Stimulated activated CD4-positive, alpha-beta T cell treated with anti-CD3 and anti-CD28 coated beads, Interleukin-4, amount 100 ng/mL, for 1 hour (primary cell): ENCODE results near the gene BLNK.

Experiments
- DNase-seq: peaks from one replicate; pipeline ENCODE4 v3.0.0-alpha.2; 2020

The BLNK gene

DNA sequence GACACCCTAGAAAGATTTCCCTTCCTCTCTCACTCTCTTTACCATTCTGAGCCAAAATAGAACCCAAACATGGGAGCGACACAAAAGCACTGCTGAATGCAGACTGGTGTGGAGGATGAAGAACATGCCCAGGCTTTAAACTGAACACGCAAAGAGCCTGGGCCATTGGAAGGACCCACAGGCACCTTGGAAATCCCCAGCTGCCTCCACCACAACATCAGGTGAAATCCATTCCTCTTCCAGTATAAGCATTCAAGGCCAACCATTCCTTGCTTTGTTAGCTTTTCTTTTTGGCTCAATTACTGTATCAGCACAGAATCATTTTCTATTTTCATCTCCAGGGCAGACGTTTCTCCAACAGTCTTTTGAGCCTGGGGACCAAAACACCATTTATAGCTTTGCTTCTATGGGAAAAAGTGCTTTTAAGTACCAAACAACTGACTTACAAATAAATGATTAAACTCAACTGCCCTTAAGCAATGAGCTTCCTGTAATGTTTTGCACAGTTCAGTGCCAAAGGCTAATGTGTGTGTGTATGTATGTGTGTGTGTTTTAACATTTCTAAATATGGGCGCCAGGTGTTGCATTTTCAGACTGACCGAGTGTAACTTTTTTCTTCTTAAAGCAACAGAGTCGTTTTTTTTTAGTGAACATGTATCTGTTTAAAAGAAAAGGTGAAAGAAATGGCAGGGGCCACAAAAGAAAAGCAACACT, 16.2 kb upstream of the BLNK start:
- no peak for DNase-seq

DNA sequence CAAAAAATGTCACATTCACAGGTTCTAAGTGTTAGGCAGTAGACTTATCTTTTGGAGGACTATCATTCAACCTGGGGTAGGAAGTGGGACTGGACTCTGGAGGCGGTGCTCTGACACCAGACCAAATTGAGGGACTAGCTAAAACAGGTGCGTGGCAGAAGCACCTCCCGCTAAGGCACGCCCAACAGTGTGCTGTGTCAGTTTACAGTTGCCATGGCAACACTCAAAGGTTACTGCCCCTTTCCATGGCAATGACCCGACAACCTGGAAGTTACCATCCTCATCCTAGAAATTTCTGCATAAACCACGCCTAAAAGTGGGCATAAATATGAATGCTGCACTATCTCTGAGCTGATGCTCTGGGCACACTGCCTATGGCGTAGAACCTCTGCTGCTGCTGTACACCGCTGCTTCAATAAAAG, 14.0 kb upstream of the BLNK start:
- no peak for DNase-seq

DNA sequence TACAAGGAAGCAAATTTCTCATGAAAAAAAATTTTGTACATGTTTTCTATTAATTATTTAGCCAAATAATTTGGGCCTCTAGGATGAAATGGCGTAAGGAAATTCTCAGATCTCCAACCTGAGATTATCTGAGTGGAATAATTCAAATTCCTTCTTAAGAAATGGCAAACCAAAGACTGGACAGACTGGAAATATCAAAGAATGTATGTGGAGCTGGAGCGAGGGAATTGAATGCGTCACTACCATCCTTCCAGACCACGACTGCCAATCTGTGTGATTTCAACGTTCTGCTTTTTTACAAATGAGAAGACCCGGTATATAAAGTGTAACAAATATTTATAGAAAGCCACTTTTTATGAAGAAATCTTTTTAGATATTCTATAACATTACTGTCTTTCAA, 12.4 kb upstream of the BLNK start:
- no peak for DNase-seq

DNA sequence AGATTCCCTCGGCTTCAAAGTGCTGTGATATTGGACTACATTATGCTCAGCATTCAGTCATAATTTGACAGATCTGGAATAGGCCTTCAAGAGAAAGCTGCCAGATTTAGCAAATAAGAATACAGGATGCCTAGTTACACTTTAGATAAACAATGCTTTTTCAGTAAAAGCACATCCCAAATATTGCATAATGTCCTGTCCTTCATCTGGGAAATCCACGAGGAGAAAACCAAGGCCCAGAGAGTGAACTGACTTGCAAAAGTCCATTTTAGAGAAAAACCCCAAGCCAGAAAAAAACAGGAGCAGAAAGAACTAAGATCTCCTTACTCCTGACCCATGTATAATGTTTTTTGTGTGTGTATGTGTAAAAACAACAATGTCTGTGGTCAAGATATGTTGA, 12.0 kb upstream of the BLNK start:
- no peak for DNase-seq

DNA sequence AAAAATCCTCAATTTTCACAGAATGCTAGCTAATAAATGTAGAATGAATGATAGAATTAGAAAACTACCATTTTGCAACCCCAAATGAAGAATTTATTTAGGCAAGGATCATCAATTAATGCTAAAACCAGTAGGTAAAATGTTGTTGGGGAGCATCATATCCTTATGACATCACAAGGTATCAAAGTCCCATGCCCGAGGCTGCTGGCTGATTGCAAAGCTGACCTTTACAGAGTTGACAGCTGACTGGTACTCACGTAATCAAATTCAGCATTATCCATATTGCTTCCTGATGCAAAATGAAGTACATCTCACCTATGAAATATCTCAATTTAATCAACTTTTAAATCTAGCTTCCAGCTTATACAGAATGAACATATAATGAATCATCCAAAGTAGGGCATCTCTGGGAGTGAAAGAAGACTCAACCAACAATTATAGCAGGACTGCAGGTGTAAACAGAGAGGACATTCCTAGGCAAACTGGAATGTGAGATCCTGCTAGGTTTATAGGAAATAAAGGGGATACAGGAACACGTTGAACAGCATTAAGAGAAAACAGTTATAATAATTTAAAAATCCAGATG, 10.2 kb upstream of the BLNK start:
- DNase-seq, result no peak

DNA sequence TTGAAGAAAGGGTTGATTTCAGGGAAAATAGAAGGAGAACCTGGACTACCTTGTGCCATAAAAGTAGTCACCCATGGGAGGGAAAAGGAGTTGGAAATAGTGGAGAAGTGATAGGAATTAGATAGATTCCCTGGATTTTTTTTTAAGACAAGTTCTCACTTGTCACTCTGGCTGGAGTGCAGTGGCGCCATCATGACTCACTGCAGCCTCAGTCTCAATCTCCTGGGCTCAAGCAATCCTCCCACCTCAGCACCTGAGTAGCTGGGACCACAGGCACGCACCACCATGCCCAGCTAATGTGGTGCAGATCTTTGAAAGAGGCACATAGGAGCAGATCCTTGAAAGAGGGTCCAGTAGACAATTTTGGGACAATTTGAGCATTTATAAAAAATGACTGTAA, 9.5 kb upstream of the BLNK start:
- no peak for DNase-seq

DNA sequence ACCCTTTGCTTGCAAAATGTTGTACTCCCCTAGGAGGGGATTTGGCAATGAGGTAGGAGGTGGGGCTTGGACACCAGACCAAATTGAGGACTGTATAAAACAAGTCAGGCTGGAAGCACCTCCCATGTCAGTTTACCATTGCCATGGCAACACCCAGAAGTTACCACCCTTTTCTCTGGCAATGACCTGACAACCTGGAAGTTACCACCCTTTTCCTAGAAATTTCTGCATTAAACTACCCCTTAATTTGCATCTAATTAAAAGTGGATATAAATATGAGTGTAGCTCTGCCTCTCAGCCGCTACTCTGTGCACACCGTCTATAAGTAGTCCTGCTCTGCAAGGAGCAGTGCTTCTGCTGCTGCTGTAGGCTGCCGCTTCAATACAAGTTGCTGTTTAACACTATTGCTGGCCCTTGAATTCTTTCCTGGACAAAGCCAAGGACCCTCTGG, 7.8 kb upstream of the BLNK start:
- DNase-seq, result no peak

DNA sequence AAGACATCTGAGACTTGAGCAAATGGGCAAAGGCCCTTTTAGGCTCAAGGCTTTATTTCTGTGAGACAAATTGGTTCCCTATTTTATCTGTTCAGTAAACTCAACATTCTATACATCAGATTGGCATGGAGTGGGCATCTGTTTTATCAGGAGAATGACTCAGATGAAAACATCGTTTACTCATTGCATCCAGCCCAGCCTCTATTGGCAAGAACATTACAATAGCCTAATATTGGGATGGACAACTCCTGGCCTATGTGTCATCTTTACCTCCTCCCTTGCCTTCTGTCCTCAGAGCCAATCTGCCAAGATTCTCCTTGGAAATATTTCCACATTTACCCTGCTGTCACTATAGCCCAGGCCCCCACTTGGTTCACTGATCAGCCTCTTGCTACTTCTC, 5.5 kb upstream of the BLNK start:
- DNase-seq, result no peak

DNA sequence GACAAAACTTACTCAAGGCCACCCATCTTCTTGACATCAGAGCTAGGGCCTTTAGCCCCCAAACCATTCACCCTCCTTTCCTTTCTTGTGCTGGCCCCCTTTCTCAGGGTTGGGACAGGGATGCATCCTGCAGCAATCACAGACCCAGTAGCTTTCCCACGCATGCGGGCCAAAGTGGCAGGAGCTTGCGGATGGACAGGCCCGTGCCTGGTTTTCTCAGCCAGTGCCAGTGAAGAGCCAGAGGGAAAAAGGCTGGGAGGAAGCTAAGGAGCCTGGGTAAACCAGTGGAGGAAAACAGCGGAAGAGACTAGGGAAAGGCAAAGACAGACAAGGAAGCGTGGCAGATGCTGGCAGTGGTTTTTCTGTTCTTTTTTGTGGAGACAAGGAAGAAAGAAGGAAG, 5.1 kb upstream of the BLNK start:
- DNase-seq, result no peak

DNA sequence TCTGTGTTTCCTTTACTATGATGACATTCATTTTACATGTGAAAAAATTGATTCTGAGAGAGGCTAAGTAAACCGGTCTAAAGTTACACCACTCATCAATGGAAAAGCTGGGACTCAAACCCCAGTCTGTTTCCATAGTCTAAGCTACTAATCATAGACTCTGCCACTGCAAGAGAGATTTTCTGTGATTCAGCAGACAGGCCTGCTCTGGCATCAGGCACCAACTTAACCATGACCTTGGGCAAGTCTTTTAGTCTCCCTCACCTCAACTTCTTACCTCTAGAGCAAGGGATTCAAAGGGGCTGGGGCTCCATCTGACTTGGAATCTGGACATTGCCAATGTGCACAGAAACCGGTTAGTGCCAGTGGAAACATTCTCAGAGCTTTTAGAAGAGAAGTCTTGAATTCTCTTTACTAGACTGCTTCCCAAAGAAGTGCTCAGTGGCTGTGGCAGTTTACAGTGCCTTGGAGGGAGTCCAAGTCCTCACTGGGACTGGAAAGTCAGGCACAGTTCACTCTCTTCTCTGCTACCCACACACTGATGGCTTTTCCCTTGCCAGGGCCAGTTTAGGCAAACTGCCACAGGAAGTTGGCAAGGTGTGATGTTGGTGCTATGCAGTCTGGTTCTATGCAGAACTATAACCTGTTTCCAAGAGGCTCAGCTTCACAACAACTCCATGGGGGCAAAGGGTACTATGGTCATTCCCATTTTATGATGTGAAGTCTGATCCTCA, 4.5 kb upstream of the BLNK start:
- no peak for DNase-seq

DNA sequence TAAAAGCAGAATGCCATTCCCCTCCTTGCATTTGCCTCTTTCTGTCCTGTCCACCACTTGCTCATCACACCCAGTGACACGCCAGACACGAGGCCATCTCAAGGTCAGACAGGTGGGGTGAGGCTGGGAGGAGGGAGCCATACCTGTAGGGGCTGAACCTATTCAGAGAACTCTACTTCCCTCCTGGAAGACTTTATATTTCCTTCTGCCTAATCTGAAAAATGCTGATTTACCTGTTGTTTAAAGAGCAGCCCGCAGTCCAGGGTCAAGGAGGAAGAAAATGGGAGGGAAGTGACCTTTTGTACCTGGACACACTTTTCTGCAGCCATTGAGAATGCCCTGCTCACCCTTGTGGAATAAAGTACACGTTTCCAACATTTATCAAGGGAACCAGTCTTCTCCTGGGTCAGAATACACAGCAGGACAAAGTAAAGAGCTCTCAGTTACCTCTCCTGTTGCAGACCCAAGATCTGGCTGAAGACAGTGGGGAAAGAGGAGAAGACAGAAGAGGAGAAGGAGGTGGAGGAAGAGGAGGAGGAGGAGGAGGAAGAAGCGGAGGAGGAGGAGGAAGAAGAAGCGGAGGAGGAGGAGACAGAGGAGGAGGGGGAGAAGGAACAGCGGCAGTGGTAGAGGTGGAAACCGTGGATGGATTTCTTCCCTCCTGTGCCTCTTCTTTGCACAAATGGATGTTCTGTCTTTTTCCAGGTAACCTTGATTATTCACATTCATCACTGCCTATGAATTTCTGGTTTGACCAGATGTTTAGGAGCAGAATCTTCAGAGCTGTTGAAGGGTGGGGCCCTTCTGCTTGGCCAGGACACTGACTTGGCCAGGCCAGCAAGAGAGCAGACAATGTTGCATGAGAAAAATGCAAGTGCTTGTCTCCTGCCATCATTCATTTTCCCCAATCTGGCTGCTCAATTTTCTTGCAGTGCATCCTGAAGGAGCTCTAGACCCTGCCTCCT, 1.2 kb upstream of the BLNK start:
- no peak for DNase-seq

DNA sequence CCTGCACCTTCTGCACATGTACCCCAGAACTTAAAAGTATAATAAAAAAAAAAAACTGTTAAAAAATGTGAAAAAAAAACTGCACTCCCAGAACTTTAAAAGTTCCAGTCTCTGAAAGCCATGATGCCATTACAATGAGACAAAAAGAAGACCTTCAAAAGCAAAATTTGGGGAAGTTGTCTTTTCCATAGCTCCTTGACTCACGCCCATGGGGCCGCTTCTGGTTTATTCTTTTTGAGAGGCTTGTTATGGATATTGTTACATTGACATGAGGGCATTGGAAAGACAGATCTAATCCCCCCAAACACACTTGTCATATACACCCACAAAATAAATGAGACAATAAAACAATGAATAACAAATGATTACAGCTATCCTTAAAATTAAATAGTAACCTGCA, 798 bp downstream of the BLNK start:
- no peak for DNase-seq

DNA sequence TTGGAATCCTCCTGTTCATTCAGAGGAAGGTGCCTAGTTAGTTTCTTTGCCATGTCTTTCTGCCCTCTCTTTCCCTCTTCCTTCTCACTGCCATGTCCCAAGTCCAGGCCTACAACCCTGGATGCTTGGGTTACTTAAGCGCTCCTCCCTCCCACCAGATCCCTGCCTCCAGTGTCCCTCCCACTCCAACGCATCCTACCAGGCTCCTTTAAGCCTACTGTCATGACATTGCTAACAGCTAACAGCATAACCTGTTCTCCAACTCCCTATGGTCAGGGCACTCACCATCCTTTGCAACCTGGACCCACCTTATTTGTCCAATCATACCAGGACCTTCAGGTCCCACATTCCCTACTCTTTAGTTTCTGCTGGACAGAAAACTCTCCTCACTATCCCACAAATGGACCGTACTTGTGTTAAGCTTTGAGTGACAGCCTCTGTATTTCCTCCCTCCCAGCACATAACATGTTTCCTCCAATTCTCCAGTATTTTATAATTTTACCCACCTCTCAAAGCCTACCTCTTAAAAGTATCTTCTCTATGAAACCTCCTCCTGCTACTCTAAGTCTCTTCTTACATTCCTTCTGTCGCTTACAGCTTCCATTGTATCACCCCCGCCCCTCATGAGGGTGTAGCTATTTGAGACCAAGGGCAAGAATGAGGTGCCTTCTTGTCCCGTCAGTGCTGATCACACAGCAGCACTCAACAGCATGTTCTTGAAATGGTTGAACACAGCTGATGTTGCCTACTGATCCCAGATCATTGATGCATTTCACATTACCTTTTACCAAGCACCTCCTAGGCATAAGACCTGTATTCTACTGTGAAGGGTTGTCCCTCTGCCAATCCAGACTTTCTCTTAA, 1.7 kb downstream of the BLNK start:
- DNase-seq, result no peak

DNA sequence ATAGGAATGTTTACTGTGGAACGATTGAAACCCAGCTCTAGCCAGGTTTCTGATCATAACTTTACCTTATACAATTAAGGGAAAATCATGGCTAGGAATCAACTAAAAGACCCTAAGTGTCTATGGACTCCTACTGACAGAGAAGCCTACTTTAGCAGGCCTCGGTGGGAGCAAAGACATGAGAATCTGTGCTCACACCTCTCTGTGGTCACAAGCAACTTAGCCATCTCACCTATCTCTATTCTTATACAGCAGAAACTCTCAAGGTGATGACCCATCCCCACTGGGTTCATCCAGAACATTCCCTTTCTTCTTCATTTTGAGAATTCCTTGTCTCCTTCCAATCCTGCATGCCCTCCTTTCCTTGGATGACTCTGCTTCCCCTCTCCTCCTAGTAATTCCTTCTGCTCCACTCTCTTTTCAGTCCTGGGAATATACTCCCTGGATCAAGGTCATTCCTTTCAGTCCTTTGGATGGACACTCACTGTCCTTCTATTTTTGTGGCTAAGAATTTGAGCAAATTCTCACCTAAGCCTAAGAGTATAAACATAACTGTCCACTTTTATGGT, 2.9 kb downstream of the BLNK start:
- no peak for DNase-seq

DNA sequence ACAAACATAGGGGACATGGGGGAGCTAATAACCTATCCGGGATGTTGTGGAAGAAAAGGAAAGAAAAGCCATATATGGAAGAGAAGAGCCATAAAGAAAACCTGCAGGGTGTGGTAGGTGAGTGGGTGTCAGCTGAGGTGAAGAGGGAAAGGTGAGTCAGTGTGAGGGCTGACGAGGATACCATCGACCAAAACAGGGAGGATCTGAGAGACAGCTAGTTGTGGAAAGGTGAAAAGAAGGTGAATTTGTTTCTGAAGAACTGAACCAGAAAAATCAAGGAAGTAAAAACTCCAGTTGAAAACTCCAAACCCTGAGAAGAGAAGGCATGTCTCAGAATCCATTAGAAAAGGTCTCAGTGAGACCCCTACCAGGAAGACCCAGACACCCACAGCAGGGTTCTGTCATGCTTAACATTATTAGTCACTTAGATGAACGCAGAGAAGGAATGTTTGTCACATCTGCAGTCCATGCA, 4.1 kb downstream of the BLNK start:
- no peak for DNase-seq

DNA sequence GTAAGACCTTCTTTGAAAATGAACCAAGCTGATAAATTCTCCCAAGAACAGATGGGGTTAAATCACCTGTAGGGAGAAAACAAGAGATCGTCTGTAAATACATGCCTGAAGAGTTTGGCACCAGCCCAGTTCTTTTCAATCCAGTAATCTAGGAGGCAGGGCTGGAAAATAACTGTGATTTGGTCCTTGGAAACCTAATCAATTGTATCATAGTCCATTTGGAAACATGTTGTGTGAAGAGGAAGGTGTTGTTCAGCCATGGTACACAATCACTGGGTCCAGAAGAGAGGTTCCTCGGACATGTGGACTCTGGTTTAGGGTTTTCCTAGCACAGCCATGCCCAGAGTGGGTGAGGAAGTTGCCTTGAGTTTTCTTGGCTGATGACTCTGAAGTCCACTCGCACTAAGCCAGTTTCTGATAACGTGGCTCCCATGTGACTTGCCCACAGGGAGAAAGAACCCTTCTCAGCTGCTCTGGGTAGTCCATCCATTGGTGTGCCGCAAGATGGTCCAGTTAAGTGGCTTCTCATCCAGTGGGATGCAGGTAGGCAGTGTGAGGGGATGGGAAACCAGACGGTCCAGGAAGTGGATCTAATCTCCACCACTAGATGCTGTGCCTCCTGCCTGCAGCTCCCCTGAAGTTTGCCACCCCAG, 5.1 kb downstream of the BLNK start:
- no peak for DNase-seq

DNA sequence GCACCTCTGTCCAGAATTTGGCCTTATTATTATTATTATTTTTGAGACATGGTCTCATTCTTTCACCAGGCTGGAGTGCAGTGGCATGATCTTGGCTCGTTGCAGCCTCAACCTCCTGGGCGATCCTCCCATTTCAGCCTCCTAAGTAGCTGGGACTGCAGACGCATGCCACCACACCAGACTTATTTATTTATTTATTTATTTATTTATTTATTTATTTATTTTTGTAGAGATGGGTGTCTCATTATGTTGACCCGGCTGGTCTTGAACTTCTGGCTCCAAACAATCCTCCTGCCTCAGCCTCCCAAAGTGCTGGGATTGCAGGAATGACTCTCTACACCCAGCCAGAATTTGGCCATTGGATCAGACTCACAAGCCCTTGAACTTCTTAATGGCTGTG, 6.4 kb downstream of the BLNK start:
- DNase-seq, result no peak

DNA sequence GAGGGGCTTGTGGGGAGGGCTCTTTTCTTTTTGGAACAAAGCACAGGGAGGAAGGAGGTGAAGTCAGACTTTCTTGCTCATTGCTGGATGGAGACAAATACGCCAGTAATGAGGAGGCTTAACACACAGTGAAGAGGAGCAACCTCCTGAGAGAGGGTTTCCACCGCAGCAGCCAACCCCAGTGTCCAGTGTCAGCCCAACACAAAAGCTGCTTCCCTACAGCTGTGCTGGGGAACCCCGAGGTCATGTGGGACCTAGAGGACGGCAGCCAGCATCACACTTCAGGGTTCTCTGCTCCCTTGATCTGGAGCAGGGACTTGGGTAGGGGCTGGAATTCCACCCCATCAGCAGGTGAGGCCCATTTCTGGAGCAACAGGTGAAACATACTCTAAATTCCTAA, 7.7 kb downstream of the BLNK start:
- no peak for DNase-seq

DNA sequence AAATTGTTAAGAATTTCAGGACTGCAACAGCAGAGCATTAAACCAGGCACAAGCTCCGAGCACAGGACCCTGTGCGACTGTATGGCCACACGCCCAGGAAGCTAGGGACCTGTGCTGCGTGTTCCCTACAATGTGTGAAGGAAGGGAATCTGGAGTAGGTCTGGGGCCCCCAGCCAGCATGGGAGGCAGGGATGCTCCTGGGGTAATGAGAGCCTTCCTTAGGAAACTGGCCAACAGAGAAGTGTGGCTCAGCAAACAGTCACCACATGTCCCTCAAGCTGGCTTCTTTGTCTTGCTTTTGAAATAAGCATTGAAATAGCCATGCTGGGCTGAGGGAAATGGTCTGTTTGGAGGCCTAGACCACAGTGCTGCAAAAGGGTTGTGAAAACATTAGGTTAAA, 8.2 kb downstream of the BLNK start:
- DNase-seq, result no peak

DNA sequence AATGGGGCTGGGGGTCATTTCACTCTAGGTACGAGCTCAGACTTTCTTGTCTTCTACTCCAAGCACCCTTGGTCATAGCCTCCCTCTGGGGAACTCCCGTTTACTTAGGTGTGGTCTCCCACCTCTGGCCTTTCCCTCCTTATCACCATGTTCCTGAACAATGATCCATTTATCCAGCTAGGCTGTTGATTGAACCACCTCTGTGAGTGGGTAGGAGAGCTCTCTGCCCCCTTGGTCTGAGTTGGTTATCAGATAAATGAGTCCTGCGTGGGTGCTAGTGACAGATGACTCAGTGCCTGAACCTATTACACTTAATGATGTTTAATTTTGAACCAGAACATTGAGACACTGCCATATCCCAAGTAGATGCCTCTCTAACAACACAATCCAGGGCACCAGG, 9.4 kb downstream of the BLNK start:
- DNase-seq, result no peak

DNA sequence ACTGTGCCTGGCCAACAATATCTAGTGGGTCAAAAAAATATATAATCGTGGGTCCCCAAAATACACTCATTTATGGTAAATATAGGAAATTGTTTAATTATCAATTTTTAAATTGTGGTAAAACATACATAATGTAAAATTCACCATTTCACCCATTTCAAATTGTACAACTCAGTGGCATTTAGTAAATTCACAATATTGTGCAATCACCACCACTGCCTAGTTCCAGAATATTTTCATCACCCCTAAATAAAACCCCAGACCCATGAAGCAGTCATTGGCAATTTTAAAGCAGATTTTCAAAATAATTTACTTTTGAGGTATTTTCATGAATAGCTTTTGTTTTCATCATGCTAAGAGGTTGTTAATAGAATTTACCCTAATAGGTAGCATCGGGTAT, 10.2 kb downstream of the BLNK start:
- no peak for DNase-seq
